Right lobe of liver (tissue), 6 donors: Measurements from ENCODE around the gene MME. TPM values are rescaled to one million over a fixed set of nuclear protein-coding genes. Genes with fewer than 3 reads are reported as not detected.

Source experiments
- ATAC-seq, 4 donors: fragments of 200-7000 bp; cut with Tn5 transposase; one replicate each; pipeline ENCODE4 v1.9.1; 2020; ENCODE audit warnings: mild to moderate bottlenecking in 4 of 4, moderate library complexity in 4 of 4
- DNase-seq, 3 donors: peaks; one replicate each; pipeline ENCODE4 v3.0.0-alpha.2; 2020
- H3K27ac ChIP-seq, 3 donors: fragments of 200-600 bp; one replicate each; pipeline ENCODE4 v1.8.0; 2022
- H3K27me3 ChIP-seq, 2 donors: fragments of 200-600 bp; one replicate each; pipeline ENCODE4 v1.8.0; 2022
- H3K36me3 ChIP-seq, 4 donors: fragments of 200-600 bp; sonication (generic) in 1 of 4; one replicate each; pipeline versions ENCODE4 v1.5.1 to v1.8.0; 2017 to 2022; ENCODE audit warnings: control low read depth in 1 of 4
- H3K4me1 ChIP-seq, 4 donors: fragments of 200-600 bp; sonication (generic) in 1 of 4; one replicate each; pipeline versions ENCODE4 v1.5.1 to v1.8.0; 2017 to 2022; ENCODE audit warnings: control low read depth in 1 of 4
- H3K4me3 ChIP-seq, 3 donors: fragments of 200-600 bp; one replicate each; pipeline ENCODE4 v1.8.0; 2022
- H3K9me3 ChIP-seq, 4 donors: fragments of 200-600 bp; sonication (generic) in 1 of 4; one replicate each; pipeline versions ENCODE4 v1.5.1 to v1.8.0; 2017 to 2022; ENCODE audit warnings: control low read depth in 1 of 4
- POLR2A ChIP-seq: fragments of 450-650 bp; IDR thresholded peaks from one replicate; pipeline ENCODE4 v1.6.1; 2017; ENCODE audit warnings: antibody characterized with exemption, mild to moderate bottlenecking
- WGBS: methylation state at CpG from one replicate; pipeline ENCODE4 v1.1.6; 2018; ENCODE audit warnings: low coverage, low lambda C conversion rate; ENCODE audit not compliant: insufficient coverage; ENCODE audit errors: missing lambda C conversion rate; 5-methylcytosine and 5-hydroxymethylcytosine counted together
- intact Hi-C, 2 donors: fragments of 100-400 bp; cut with DNase I; formaldehyde crosslinking; loops; one replicate each; pipeline versions ENCODE4 v1.11.2 to v1.14.1; 2022
- total RNA-seq, 6 experiments: library from RNA; depleted of rRNA in 2 of 6; stranded (reverse); fragments of >200 nt in 2 of 6; fragmentation: NEBNext Ultra II Directional in 3 of 6; extraction: Animal tissue kit (Norgen Biotek cat#: 25700) in 3 of 6; gene quantifications; one replicate each; pipeline versions ENCODE4 v1.1.0 to v1.2.4, GENCODE V29; 2016 to 2023
- TF ChIP-seq, protein P1 (sequence below), 4 donors: fragments of 200-600 bp in 3 of 4; fragments of 450-650 bp in 1 of 4; IDR thresholded peaks; one replicate each; pipeline versions ENCODE4 v1.5.1 to v1.8.0; 2016 to 2022; ENCODE audit warnings: antibody characterized with exemption in 4 of 4, mild to moderate bottlenecking in 2 of 4
- donor health status: DM: no; HTN: yes; CAD: no.
- donor health status: DM: no; HTN: no; CAD: no.
- donor health status: DM: no; HTN: no; CAD: no.
- donor health status: DM: no; HTN: yes; CAD: no.
- donor health status: DM: no; HTN: yes; CAD: no.

MME gene
- total RNA-seq, 6 experiments from 2014 or later: 9.9 to 79.1 (median 35.1) TPM

DNA sequence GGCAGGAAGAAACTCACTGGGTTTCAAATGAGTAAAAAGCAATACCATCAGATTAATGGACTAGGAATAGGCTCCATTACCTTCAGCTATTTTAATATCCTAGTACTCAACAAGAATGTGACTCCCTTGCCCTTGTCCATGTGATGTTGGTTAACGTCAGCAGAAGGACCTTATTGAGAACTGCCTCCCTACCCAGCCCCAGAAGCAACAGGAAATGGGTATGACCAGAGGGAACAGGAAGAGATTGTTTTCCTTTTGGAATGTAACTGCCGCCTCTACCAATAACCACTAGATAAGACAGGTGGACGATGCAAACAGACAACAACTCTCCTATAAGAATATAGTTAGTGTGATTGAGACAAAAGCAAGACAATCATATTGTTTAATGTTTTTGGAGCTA is 10.4 kb upstream of the MME start:
- ATAC-seq (no peak), DNase-seq (no peak)
- intact Hi-C loops: no loop called here
- TF ChIP-seq, protein P1, sequence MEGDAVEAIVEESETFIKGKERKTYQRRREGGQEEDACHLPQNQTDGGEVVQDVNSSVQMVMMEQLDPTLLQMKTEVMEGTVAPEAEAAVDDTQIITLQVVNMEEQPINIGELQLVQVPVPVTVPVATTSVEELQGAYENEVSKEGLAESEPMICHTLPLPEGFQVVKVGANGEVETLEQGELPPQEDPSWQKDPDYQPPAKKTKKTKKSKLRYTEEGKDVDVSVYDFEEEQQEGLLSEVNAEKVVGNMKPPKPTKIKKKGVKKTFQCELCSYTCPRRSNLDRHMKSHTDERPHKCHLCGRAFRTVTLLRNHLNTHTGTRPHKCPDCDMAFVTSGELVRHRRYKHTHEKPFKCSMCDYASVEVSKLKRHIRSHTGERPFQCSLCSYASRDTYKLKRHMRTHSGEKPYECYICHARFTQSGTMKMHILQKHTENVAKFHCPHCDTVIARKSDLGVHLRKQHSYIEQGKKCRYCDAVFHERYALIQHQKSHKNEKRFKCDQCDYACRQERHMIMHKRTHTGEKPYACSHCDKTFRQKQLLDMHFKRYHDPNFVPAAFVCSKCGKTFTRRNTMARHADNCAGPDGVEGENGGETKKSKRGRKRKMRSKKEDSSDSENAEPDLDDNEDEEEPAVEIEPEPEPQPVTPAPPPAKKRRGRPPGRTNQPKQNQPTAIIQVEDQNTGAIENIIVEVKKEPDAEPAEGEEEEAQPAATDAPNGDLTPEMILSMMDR (IDR thresholded peaks at IDR 0.05): no peak
- no peak for TF ChIP-seq POLR2A
- WGBS: 51% methylated on average over 3 of the region's 3 CpGs
- Histone ChIP-seq H3K36me3 (no peaks in the 10 kb centered on the region), H3K9me3 (no peaks in the 10 kb centered on the region), H3K27me3 (no peaks in the 10 kb centered on the region), H3K4me1 (no peaks in the 10 kb centered on the region), H3K4me3 (no peak overlapping the region), H3K27ac (no peak overlapping the region)

DNA sequence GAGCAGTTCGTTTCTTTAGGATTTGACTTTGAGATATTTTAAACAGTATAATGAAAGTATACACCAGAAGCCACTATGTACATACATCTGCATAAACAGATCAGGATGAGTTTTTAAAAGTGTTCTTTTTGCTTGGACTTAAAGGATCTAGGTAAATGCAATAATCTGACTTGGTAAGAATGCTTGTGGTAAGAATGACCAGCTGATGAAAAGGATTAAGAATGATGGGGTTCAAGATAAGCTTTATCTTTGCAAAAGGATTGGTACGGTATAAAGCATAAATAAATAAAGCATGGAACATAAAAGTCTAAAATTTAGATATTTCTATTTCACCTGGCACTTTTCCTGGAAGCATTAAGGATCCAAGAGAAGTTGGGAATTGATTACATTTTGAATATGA is 9.8 kb upstream of the MME start:
- no peak for TF ChIP-seq POLR2A
- TF ChIP-seq, protein P1 (IDR thresholded peaks at IDR 0.05): no peak
- no peak overlapping the region for H3K4me3 ChIP-seq
- H3K9me3 ChIP-seq: no peaks in the 10 kb centered on the region
- WGBS: 53% methylated on average over 2 of the region's 2 CpGs
- no peak overlapping the region for H3K27ac ChIP-seq
- DNase-seq (no peak), ATAC-seq (no peak)
- no peaks in the 10 kb centered on the region for H3K36me3 ChIP-seq
- H3K4me1 ChIP-seq: no peaks in the 10 kb centered on the region
- no peaks in the 10 kb centered on the region for H3K27me3 ChIP-seq
- intact Hi-C loops: no loop called here

DNA sequence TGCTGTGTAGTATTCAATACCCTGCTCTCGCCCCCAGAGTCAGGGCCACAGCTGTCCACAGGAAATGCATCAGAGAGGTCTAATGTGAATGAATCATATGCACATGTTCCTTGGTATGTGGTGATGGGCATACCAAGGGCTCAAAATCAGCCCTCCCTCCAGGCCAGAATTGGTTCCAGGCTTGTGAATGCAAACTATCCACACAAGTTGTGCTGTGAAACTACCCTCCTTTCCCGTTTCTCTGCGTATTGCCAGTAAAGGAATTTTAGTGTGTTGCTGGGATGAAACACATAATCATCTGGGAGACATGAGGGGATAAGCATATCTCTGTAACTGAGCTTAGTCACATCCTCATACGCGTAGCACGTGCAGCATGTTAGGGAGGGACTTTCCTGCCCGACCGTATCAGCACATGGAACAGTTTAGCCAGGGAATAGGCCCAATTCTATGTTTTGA is 9.2 kb upstream of the MME start:
- WGBS: 52% methylated on average over 5 of the region's 8 CpGs
- Histone ChIP-seq H3K4me1 (no peaks in the 10 kb centered on the region), H3K36me3 (no peaks in the 10 kb centered on the region), H3K27ac (no peak overlapping the region), H3K4me3 (no peak overlapping the region), H3K9me3 (no peaks in the 10 kb centered on the region), H3K27me3 (no peaks in the 10 kb centered on the region)
- no peak for TF ChIP-seq POLR2A
- DNase-seq (no peak), ATAC-seq (peak; percentile 51 to 85 (median 73))
- intact Hi-C loops: no loop called here

DNA sequence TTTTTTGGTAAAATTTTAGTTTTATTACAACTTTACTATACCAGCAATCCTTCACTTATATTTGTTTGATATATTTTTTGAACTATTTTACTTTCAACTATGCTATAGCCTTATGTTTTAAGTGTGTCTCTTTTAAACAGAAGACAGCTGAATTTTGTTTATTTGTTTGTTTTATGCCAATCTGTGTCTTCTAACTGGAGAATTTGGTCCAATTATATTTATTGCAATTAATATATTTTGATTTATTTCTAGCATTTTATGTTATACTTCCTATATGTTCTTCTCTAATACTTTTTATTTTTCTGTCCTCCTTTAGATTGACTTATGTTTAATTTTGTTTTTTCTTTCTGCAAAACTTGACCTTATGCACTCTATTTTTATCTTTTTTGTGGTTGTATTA is 4.9 kb upstream of the MME start:
- Histone ChIP-seq H3K4me1 (no peaks in the 10 kb centered on the region), H3K36me3 (no peaks in the 10 kb centered on the region), H3K27me3 (no peaks in the 10 kb centered on the region), H3K9me3 (no peaks in the 10 kb centered on the region), H3K27ac (no peak overlapping the region), H3K4me3 (no peak overlapping the region)
- ATAC-seq: no peak
- no peak for DNase-seq
- intact Hi-C loops: no loop called here
- TF ChIP-seq POLR2A: no peak
- TF ChIP-seq, protein P1 (IDR thresholded peaks at IDR 0.05): no peak

DNA sequence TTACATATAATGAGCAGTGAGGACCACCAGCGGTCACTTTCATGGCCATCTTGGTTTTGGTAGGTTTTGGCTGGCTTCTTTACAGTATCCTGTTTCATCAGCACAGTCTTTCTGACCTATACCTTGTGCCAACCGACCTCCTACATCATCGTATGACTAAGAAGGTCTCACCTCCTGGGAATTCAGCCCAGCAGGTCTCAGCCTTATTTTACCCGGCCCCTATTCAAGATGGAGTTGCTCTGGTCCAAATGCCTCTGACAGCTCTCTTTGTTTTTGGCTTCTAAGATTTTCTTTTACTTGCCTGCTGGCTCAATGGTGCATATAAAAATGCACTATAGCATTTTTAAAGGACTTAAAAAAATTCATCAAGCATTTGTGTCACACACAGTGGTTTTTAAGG is 3.2 kb upstream of the MME start:
- Histone ChIP-seq H3K4me1 (peaks cover 0 to 9% (median 0%) of the 10 kb centered on the region in 4 donors), H3K27me3 (no peaks in the 10 kb centered on the region), H3K4me3 (no peak overlapping the region), H3K9me3 (no peaks in the 10 kb centered on the region), H3K27ac (no peak overlapping the region), H3K36me3 (no peaks in the 10 kb centered on the region)
- no peak for DNase-seq
- intact Hi-C loops: no loop called here
- no peak for TF ChIP-seq POLR2A
- TF ChIP-seq, protein P1 (IDR thresholded peaks at IDR 0.05): no peak
- ATAC-seq: no peak
- 80% methylated on average over 4 of the region's 4 CpGs for WGBS
